HS-27A (cell line): Measurements from ENCODE around the gene SUCLG1.
"Not testable (repeated sequence)": the region's sequence is repeated elsewhere in the genome, so short reads cannot be mapped to it uniquely, and the experiment has no call there.

Source experiments
- DNase-seq: peaks from one replicate; pipeline ENCODE4 v3.0.0-alpha.2; 2012; ENCODE audit warnings: low read depth, missing footprints

The SUCLG1 gene

GRCh38 chr2:84459018-84459943, at the start of gene SUCLG1:
Gene SUCLG1 (minus strand): TSS chr2:84459280. CDS start chr2:84459269, 11 bp downstream.
- peak; percentile 93 for DNase-seq

GRCh38 chr2:84498150-84498799, 39.2 kb upstream of the SUCLG1 start:
- no peak for DNase-seq

GRCh38 chr2:84497285-84497684, 38.2 kb upstream of the SUCLG1 start:
- no peak for DNase-seq

GRCh38 chr2:84496386-84496785, 37.3 kb upstream of the SUCLG1 start:
- no peak for DNase-seq

- DNase-seq, result peak; percentile 77
Observed at GRCh38 chr2:84495539-84496146, 36.6 kb upstream of the SUCLG1 start.

DNA sequence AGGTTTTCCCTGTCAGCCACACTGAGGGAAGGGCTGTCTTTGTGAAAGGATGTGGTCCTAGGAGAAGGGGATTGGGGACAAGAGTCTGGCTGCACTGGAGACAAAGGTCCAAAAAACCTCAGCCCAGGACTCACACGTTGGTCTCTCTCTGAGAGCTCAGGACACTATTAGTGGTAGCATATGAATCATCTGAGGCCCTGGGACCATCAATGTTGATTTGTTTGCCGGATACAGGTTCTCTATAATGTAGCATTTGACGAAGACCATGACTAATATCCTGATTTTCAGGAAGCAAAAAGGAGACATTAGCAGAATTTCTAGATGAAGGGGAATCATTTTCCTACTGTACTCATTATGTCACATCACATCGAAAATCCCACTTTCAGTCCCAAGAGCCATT, 35.0 kb upstream of the SUCLG1 start:
- peak; percentile 58 for DNase-seq

DNA sequence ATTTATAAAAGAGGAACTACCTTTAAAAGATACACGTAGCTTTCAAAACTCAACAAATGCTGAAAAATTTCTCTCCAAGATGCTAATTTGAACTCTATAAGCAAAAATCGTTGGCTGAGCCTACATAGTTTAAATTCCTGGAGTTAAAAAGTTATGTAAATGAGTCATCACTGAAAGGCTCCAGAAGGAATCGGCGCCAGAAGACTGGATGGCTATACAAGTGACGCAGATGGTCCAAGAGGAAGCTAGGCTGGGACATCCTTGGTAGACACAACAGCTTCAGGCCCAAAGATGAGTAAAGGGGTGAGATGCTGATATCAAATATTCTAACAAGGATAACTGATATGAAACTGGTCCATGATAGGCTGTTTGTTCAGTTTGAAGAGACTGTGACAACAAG, 34.4 kb upstream of the SUCLG1 start:
- peak; percentile 99 for DNase-seq

DNA sequence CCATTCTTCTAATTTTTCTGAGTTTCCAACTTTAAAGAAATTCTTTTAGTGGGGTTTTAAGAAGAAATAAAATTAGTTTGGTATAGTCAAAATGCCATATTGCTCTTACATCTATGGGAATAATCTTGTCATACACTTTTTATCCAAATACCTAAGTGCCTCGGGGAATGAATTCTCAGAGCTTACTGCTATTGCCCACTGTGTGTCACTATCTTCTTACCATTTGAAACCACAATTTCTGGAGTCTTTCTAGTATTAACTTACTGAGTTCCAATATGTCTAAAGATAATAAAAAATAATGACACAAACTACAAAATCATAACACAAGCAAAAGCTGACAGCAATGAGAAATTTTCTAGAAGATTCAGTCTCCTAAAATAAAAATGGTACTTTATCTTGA, 33.5 kb upstream of the SUCLG1 start:
- no peak for DNase-seq

GRCh38 chr2:84491741-84492140, 32.7 kb upstream of the SUCLG1 start:
- no peak for DNase-seq

DNA sequence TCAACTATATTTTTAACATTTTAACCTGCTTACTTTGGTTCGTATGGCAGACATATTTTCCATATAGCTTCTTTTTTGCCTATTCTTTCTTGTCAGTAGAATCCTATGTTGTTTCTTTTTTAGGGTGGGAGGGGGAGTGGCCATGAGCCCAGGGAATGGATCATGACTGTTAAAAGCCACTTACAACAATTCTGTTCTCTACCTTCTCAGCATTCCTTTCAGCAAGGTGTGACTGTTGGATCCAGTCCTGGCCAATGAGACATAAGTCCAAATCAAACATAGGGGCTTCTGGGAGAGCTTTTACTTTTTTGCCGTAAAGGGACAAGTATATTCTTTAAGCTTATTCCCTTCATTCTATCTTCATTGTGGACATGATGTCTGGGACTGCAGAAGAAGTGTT, 32.2 kb upstream of the SUCLG1 start:
- DNase-seq, result no peak

GRCh38 chr2:84487298-84487996, 28.4 kb upstream of the SUCLG1 start:
- no peak for DNase-seq

- no peak for DNase-seq
Observed at GRCh38 chr2:84486441-84487115, 27.5 kb upstream of the SUCLG1 start.

DNA sequence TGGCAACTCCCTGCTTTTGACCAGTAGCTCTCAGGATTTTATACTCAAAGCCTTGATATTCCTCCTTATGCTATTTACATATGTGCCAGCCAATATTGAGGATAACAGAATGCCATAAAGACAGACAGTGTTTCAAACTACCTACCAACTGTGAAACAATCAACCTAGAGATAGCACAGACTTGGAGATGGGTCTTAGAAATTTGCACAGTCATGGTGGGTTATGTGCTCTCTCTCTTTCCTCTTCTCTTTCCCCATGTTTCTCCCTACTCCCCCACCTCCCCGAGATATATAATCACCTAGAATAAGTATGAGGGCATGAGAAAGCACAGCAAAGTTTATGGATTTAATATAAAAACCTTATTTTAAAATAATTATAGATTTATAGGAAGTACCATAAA, 24.2 kb upstream of the SUCLG1 start:
- DNase-seq, result no peak

- DNase-seq, result no peak
Observed at GRCh38 chr2:84482603-84483002, 23.5 kb upstream of the SUCLG1 start.

GRCh38 chr2:84481702-84482101, 22.6 kb upstream of the SUCLG1 start:
- DNase-seq, result peak; percentile 74

GRCh38 chr2:84478867-84479266, 19.8 kb upstream of the SUCLG1 start:
- DNase-seq, result no peak

GRCh38 chr2:84477886-84478285, 18.8 kb upstream of the SUCLG1 start:
- DNase-seq, result no peak

- DNase-seq, result no peak
Observed at GRCh38 chr2:84474176-84474575, 15.1 kb upstream of the SUCLG1 start.

- DNase-seq, result no peak
Observed at GRCh38 chr2:84472856-84473565, 13.9 kb upstream of the SUCLG1 start.

DNA sequence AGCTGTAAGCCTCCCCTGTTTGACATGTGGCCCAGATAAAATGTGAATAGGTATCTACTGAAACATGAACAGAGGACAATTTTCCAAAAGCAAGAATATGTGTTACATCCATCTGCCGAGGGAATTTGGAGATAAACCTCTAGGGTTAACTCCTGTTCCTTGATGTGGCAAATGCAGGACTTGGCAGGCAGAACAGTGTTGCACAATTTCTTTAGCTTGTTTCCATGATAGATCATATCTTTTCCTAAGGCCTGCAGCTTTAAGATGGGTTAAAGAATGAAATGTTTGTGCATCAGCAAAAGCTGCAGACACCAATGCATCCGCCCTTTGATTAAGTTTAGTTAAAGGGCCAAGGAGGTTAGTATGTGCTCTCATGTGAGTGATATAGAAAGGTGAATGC, 13.3 kb upstream of the SUCLG1 start:
- not testable (repeated sequence) for DNase-seq

GRCh38 chr2:84467389-84467788, 8.3 kb upstream of the SUCLG1 start:
- no peak for DNase-seq
